Stimulated activated CD8-positive, alpha-beta memory T cell treated with anti-CD3 and anti-CD28 coated beads, Interleukin-4, amount 100 ng/mL, for 4 hours (primary cell): Measurements from ENCODE around the gene BLTP1.
"Not testable (repeated sequence)": the region's sequence is repeated elsewhere in the genome, so short reads cannot be mapped to it uniquely, and the experiment has no call there.

Experiments
- DNase-seq, 2 donors: peaks; one replicate each; pipeline ENCODE4 v3.0.0-alpha.2; 2020; ENCODE audit warnings: low read depth in 2 of 2, low spot score in 1 of 2

Gene BLTP1, protein sequence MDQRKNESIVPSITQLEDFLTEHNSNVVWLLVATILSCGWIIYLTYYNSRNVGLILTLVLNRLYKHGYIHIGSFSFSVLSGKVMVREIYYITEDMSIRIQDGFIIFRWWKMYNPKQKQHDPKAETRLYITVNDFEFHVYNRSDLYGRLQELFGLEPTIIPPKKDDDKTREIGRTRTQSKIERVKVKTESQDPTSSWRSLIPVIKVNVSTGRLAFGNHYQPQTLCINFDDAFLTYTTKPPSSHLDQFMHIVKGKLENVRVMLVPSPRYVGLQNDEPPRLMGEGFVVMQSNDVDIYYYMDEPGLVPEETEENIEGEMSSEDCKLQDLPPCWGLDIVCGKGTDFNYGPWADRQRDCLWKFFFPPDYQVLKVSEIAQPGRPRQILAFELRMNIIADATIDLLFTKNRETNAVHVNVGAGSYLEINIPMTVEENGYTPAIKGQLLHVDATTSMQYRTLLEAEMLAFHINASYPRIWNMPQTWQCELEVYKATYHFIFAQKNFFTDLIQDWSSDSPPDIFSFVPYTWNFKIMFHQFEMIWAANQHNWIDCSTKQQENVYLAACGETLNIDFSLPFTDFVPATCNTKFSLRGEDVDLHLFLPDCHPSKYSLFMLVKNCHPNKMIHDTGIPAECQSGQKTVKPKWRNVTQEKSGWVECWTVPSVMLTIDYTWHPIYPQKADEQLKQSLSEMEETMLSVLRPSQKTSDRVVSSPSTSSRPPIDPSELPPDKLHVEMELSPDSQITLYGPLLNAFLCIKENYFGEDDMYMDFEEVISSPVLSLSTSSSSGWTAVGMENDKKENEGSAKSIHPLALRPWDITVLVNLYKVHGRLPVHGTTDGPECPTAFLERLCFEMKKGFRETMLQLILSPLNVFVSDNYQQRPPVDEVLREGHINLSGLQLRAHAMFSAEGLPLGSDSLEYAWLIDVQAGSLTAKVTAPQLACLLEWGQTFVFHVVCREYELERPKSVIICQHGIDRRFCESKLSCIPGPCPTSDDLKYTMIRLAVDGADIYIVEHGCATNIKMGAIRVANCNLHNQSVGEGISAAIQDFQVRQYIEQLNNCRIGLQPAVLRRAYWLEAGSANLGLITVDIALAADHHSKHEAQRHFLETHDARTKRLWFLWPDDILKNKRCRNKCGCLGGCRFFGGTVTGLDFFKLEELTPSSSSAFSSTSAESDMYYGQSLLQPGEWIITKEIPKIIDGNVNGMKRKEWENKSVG (N-terminal part only)

DNA sequence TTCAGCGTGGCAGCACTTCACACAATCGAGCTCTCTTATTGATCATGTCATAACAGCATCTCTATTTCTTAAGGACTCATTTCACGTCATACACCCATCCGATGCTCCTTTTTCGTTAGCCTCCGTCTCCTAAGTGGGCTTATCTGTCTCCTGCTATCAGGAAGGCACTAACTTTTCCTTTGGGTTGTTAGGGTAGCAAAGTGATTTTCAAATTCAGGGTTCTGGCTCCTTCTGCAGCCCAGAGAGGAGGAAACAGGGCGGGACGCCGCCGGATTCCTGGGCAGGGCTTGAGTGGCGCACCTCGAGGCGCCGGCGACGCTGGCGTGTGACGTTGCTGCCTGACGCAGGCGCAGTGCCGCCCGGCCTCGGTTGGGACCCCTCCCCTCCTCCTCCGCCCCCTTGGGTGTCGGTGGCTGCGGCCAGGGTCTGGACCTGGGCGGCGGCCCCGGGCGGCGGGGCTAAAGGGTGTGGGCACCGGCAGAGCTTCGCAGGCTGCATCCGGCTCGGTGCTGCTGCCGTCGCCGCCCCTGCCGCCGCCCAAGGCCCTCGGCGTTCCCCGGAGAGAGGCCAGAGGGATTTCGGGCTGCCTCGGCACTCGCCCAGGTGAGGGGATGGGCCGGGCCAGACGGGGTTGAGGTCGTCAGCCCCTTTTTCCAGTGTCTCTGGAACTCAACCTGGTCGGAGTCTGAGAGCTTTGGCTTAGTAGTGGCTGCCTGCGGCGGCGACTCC lies at the start of gene BLTP1:
Gene BLTP1 (plus strand): TSS at position 350 of the 729 bp plus-strand sequence. CDS start 18,317 bp downstream, outside the sequence.
- DNase-seq: peak; percentile 71 to 75

DNA sequence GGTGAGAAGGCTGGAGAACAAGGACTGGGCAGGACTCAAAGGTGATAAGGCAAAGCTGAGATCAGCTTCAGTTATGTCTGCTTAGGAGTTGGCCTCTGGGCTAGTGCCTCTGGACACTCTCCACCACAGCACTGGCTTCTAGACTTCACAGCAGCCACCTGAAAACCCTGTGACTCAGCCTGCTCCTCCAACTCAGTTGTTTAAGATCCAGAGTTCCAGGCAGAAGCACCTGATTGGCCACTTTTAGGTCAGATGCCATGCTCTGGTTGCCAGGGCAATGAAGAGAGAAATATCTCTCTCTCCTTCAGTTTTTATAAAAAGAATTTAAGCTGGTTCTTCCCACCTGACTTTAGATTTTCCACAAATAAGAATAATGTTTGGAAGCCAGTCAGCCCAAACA lies 47.9 kb upstream of the BLTP1 start:
- no peak for DNase-seq

DNA sequence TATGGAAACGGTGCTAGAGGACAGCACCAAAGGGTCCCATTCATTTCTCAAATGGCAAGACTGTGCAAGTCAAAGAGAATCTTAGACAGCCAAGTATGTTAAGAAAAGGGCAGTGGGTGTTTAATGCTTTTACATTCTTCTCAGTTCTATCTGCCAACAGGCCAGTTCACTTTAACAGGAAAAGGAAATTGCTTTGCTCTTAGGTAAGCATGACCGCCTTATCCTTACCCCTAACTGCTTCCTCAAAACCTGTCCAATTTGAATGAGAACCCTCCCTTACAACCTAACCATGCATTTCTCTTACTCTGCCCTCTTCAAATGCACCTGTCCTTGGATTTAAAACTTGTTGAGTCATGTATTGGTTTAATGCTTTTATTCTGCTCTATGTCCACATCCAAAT lies 44.5 kb upstream of the BLTP1 start:
- DNase-seq: no peak

DNA sequence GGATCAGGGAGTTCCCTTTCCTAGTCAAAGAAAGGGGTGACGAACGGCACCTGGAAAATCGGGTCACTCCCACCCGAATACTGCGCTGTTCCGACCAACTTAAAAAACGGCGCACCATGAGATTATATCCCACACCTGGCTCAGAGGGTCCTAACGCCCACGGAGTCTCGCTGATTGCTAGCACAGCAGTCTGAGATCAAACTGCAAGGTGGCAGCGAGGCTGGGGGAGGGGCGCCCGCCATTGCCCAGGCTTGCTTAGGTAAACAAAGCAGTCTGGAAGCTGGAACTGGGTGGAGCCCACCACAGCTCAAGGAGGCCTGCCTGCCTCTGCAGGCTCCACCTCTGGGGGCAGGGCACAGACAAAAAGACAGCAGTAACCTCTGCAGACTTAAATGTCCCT lies 41.8 kb upstream of the BLTP1 start:
- DNase-seq: not testable (repeated sequence)

DNA sequence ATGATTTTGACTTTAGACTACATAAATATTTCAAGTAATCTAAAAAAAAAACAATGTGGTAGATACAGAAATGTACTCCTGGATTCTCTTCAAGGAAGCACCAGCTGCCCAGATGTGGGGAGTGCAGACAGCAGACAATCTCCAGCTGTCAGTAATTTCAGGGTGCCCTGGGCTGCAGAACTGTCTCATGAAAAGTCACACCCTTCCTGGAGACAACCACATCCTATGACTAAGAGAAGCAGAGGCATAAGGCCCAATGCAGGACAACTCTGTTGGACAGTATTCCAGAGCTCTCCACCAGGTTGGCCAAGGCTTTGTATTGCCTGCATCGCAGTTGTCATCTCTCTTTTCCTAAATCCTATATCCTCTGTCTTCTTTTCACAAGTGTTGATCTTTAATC lies 34.4 kb upstream of the BLTP1 start:
- DNase-seq: no peak

DNA sequence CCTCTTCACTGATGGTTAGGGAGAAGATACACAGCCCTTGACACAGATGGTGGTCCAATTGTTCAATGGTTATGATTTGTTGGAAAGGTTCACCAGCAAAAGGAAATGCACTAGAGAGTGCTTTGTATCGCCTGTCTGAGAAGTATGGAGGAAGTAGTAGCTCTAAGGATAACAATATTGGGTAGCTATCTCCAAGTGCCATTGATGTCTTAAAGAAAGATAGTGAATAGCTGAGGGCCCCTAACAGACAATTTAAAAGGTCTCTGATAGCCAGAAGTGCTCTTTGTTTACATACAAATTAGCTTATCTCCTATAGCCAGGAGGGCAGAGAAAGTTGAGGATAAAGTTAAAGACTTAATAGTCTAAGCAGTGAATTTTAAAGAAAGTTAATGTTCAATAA lies 33.9 kb upstream of the BLTP1 start:
- no peak for DNase-seq

DNA sequence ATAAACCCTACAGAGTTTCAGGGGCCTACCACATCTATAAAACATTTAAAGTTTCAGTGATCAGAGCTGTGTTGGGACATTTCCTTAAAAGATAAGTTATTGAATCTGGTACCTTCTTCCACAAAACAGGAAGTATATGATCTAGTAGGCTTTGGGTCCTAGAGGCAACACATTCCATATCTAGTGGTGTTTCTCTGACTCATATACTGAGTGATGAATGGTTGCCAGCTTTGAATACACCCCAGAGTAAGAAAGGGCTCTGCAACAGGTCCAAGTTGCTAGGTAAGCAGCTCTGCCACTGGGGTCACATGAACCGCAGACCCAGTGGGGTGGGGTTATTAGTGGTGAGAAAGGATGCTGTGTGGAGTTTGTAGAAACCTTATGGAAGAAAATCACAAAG lies 32.4 kb upstream of the BLTP1 start:
- no peak for DNase-seq

DNA sequence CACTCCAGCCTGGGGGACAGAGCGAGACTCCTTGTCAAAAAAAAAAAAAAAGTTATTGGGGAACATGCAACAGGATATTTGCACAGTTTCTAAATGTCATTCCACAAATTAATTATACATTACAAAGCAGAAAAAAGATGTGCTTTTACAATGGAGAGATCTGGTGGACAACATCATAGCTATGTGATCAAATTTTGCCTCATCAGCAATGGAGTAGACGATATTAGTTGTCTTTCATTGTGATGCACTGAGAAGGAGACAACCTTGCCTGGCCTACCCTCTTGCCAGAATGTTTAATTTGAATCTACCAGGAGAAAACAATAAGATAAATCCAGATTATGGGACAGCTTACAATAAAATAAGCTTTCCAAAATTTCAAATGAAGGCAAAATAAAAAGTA lies 30.5 kb upstream of the BLTP1 start:
- DNase-seq: no peak

DNA sequence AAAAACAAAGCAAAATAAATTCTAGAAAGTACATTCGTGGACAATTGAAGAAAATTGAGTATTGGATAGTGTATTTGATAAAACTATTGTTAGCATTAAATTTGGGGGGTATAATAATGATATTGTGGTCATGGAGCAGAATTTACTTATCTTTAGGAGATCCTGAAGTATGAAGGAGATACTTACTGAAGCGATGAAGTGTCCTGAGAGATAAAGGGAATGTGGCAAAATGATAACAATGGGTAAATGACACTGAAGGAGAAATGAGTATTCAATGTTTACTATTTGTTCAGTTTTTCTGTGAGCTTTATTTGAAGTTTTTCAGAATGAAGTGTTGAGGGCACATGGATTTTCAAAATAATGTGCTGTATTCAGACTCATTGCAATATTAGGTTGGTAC lies 30.0 kb upstream of the BLTP1 start:
- DNase-seq: no peak

DNA sequence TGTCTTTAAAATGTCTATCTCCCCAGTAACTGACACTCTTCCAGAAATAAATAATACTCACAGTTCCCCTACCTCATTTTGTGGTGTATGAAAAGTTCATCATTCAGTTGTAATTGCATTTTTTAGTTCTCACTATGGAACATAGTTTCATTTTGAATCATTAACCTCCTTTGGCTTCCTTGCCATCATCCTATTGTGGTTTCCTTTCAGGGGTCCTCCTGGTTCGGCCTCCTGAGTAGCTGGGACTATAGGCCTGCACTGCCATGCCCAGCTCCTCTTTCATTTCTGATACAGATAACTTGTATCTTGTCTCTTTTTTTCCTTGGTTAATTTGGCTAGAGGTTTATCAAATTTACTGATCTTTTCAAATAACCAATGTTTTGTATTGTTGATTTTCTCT lies 23.1 kb upstream of the BLTP1 start:
- no peak for DNase-seq

DNA sequence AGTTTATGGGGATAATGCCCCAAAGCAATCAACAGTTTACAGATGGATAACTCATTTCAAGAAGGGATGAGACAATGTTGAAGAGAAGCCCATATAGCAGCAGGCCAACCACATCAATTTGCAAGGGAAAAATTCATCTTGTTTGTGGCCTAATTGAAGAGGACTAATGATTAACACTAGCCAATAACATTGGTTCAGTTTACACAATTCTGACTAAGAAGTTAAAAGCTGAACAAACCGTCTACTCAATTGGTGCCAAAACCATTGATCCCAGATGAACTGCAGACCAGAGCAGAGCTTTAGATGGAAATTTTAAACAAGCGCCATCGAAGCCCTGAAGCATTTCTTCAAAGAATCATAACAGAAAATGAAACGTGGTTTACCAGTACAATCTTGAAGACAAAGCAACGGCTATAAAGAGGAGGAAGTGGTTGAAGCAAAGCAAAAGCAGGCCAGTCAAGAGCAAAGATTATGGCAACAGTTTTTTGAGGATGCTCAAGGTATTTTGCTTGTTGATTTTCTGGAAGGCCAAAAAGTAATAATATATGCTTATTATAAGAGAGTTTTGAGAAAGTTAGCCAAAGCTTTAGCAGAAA lies 20.5 kb upstream of the BLTP1 start:
- DNase-seq: no peak

DNA sequence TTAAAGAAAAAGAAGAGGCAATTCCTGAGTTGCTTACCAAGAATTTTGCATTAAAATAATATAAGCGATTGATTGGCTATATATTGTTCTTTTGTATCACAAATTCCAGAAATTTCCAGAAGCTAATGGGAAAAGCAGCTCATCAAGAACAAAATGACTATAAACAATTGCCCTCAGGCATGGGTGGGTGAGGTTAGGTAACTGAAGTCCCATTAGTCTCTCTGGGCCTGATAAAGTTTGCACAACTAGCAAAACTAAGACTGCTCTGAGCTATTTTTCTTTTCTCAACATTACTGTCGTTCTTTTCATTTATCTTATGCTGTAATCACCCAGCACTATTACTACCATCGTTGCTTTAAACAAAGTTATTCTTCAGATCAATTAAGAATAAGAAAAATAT lies 19.2 kb upstream of the BLTP1 start:
- DNase-seq: no peak

DNA sequence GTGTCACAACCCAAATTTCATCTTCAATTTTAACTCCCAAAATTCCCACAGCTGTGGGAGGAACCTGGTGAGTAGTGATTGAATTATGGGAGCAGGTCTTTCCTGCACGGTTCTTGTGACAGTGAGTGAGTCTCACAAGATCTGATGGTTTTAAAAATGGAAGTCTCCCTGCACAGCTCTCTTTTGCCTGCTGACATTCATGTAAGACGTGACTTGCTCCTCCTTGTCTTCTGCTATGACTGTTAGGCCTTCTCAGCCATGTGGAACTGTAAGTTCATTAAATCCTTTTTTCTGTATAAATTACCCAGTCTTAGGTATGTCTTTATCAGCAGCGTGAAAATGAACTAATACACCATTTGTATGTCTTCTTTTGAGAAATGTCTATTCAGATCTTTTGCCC lies 13.0 kb upstream of the BLTP1 start:
- no peak for DNase-seq

DNA sequence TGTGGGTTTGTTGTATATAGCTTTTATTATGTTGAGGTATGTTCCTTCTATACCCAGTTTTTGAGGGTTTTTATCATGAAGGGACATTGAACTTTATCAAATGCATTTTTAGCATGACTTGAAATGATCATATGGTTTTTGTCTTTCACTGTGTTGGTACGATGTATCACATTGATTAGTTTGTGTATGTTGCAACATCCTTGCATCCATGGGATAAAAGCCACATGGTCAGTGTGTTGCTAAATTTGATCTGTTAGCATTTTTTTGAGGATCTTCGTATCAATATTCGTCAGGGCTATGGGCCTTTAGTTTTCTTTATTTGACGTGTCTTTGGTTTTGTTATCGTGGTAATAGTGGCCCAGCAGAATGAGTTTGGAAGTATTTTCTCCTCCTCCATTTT lies 11.3 kb upstream of the BLTP1 start:
- DNase-seq: no peak

DNA sequence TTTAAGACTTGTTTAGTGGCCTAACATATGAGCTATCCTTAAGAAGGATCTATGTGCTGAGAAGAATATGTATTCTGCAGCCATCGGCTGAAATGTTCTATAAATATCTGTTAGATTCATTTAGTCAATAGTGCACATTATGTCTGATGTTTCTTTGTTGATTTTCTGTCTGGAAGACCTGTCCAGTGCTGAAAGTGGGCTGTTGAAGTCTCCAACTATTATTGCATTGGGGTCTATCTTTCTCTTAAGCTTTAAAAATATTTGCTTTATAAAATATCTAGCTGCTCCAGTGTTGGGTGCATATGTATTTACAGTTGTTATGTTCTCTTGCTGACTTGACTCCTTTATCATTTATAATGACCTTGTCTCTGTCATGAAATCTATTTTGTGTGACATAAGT lies 9.4 kb upstream of the BLTP1 start:
- DNase-seq: no peak

DNA sequence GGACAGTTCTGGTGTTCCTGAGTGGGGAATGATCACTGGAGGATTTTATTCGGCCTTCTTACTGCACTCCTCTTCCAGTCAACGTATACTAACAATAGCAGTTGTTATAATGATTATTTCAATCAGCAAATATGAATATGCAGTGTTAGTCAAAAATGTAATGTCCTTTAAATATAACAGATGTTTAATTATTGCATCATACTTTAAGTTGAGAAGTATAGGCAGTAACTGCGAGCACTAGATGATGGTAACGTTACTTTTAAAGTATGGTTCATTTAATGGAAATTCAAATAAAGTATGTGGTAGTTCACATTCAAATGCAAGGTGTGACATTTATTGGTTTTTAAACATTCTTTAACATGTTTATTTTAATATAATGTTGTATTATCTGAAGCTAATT lies 5.5 kb upstream of the BLTP1 start:
- no peak for DNase-seq

DNA sequence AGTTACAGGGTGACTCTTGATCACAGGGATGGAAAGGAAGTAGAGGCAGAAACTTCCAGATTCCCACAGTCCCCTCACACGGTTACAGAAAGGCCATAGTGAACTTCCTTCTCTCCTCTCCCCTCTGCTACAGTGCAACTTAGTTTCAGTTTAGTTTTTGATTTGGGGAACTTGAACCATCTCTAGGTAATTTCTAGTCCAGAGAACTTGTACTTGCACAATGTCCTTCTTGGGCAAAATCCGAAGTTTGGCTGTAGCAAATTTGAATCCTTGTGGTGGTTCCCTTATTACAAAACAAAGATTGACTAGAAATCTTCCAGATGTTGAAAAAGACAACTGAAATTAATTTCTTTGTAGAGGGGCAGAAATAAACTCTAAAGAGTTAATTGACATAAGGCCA lies 1.2 kb upstream of the BLTP1 start:
- DNase-seq: no peak

DNA sequence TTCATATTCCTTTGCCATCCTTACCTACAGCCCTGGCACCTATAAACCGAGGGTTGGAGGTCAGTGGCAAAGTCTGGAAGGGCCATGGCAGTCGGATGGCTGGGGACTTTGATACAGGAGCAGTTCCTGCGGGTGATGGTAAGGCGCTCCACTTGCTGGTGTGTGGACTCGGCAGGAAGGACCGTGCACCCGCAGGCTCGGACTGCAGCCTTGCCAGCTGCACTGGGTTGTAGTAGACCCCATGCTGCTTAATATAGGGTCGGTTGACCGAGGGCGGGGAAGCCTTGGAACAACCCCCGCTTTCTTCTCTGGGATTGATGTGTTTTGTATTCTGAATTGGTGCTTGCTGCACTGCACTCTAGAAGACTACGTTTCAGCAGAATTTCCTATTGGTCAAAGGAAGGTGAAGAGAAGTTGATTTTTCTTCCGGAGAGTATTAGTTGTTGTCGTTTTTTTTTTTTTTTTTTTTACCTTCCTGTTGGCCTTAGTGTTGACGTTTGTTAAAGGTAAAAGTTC lies 638 bp downstream of the BLTP1 start:
- DNase-seq: no peak

DNA sequence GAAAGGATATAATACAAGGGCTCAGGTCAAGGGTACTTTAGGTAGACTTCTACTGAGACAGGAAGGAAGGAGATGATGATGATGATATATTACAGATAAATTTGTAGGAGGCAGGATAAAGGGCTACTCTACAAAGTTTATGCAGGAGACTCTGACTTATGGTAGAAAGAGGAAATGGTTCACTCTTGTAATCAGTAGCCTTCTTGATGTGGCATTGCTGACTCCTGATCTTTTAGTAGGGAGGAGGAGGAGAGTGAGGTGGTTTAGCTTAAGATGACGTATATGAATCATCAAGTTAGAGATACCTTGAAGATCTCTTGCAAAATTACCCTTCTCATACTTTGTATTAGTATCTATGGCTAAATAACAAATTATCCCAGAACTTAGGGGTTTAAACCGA lies 4.7 kb downstream of the BLTP1 start:
- DNase-seq: no peak

DNA sequence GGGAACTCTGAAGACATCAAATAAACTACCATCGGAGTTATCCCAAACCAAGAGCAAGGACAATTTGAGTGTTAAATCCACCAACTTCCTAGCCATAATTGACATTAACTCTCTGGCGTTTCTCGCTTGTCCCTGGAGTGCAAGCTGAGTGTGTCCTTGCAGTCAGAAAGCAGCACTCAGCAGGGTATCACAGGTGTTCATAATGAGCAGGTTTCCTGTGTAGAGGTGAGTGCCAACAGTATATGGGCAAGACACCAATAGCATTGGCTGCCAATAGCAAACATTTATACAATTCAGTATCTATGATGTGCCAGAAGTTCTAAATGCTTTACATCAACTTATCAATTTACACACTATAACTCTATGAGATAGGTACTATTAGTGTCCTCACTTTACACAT lies 11.2 kb downstream of the BLTP1 start:
- no peak for DNase-seq
